Coronary artery (tissue), 2 donors: ENCODE measurements around the gene TM4SF18.
"Not testable (repeated sequence)": the region's sequence is repeated elsewhere in the genome, so short reads cannot be mapped to it uniquely, and the experiment has no call there.

ENCODE experiments used
- DNase-seq: peaks from one replicate; pipeline ENCODE4 v3.0.0-alpha.2; 2017; ENCODE audit warnings: low spot score
- H3K27ac ChIP-seq, 2 donors: fragments of 200-600 bp; sonication (generic); one replicate each; pipeline ENCODE4 v1.5.1; 2016 to 2019
- H3K4me3 ChIP-seq: fragments of 200-600 bp; sonication (generic); 2 replicates; pipeline ENCODE4 v1.5.1; 2016; ENCODE audit warnings: mild to moderate bottlenecking, moderate library complexity
- CTCF ChIP-seq: fragments of 200-600 bp; sonication (generic); IDR thresholded peaks from one replicate; pipeline ENCODE4 v1.5.1; 2019; ENCODE audit warnings: antibody characterized with exemption

The TM4SF18 gene, protein sequence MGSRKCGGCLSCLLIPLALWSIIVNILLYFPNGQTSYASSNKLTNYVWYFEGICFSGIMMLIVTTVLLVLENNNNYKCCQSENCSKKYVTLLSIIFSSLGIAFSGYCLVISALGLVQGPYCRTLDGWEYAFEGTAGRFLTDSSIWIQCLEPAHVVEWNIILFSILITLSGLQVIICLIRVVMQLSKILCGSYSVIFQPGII

GRCh38 chr3:149333176-149333859 is at the start of gene TM4SF18:
TSS of gene TM4SF18 (minus strand) at chr3:149333636. CDS start at chr3:149333382, 254 bp downstream.
- no peak for TF ChIP-seq CTCF
- Histone ChIP-seq H3K4me3 (peak within 1 kb of the TSS; percentile 23), H3K27ac (peak within 1 kb of the TSS in 1 of 2 donors; percentile 27)
- no peak for DNase-seq

GRCh38 chr3:149382518-149382917 is 49.1 kb upstream of the TM4SF18 start:
- Histone ChIP-seq H3K27ac (peak overlapping the region; percentile 51 to 80), H3K4me3 (no peak overlapping the region)
- no peak for TF ChIP-seq CTCF
- DNase-seq: no peak

DNA sequence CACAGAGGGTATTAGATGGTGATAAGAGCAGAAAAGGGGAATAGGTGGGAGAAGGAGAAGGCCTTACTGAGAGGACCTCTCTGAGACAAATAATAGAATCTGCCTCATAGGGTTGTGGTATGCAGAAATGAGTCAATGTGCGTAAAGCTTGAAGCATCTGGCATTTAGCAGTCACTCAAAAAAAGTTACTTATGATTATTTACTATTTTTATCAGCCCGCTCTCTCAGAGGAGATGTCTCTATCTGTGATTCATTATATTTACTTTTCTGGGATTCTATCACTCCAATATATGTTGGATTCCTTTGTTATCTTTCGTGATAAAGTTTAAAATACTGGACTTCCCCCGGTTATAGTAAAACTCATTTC is 48.6 kb upstream of the TM4SF18 start:
- peak overlapping the region; percentile 51 to 80 for H3K27ac ChIP-seq
- no peak for TF ChIP-seq CTCF
- no peak for DNase-seq
- H3K4me3 ChIP-seq: no peak overlapping the region

GRCh38 chr3:149381173-149382100 is 48.0 kb upstream of the TM4SF18 start:
- TF ChIP-seq CTCF: no peak
- Histone ChIP-seq H3K4me3 (no peak overlapping the region), H3K27ac (peak overlapping the region; percentile 51 to 80)
- DNase-seq: no peak

DNA sequence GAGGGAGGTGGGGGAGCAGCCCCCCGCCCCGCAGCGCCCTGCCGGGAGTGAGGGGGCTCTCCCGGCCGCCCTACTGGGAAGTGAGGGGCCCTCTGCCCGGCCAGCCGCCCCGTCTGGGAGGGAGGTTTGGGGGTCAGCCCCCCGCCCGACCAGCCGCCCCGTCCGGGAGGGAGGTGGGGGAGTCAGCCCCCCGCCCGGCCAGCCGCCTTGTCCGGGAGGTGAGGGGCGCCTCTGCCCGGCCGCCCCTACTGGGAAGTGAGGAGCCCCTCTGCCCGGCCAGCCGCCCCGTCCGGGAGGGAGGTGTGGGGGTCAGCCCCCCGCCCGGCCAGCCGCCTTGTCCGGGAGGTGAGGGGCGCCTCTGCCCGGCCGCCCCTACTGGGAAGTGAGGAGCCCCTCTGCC is 46.8 kb upstream of the TM4SF18 start:
- H3K4me3 ChIP-seq, DNase-seq, H3K27ac ChIP-seq: not testable (repeated sequence)

GRCh38 chr3:149378478-149379309 is 45.3 kb upstream of the TM4SF18 start:
- peak overlapping the region in 1 of 2 donors; percentile 88 for H3K27ac ChIP-seq
- H3K4me3 ChIP-seq: no peak overlapping the region
- no peak for DNase-seq
- no peak for TF ChIP-seq CTCF
